KMS-11 (cell line): ENCODE results near the gene GREB1L.

ENCODE experiments used
- H2AFZ ChIP-seq: fragments of 200-600 bp; sonication (generic); 2 replicates; pipeline ENCODE4 v1.6.1; 2016; ENCODE audit warnings: antibody characterized with exemption, mixed run types, low read depth
- H3K27ac ChIP-seq: fragments of 200-600 bp; sonication (generic); 2 replicates; pipeline ENCODE4 v1.6.1; 2016; ENCODE audit warnings: mild to moderate bottlenecking, mixed run types
- H3K27me3 ChIP-seq: fragments of 200-600 bp; sonication (generic); 2 replicates; pipeline ENCODE4 v1.6.1; 2017; ENCODE audit warnings: mild to moderate bottlenecking, low read depth, mixed run types, moderate library complexity; ENCODE audit not compliant: insufficient read depth
- H3K36me3 ChIP-seq: fragments of 200-600 bp; sonication (generic); 2 replicates; pipeline ENCODE4 v1.6.1; 2017; ENCODE audit warnings: mild to moderate bottlenecking, mixed run types; ENCODE audit not compliant: insufficient read depth
- H3K4me1 ChIP-seq: fragments of 200-600 bp; sonication (generic); 2 replicates; pipeline ENCODE4 v1.6.1; 2016; ENCODE audit warnings: mild to moderate bottlenecking, low read depth, mixed run types; ENCODE audit not compliant: poor library complexity, severe bottlenecking
- H3K4me2 ChIP-seq: fragments of 200-600 bp; sonication (generic); 2 replicates; pipeline ENCODE4 v1.7.0; 2016; ENCODE audit warnings: mild to moderate bottlenecking, mixed run types
- H3K4me3 ChIP-seq: fragments of 200-600 bp; sonication (generic); IDR thresholded peaks from 2 replicates; pipeline ENCODE4 v1.6.1; 2017; ENCODE audit warnings: low read depth, low read length, mixed read lengths; ENCODE audit not compliant: insufficient read depth
- H3K79me2 ChIP-seq: fragments of 200-600 bp; sonication (generic); 2 replicates; pipeline ENCODE4 v1.6.1; 2016; ENCODE audit warnings: low read depth, mixed run types; ENCODE audit not compliant: insufficient read depth
- H3K9ac ChIP-seq: fragments of 200-600 bp; sonication (generic); 2 replicates; pipeline ENCODE4 v1.6.1; 2016; ENCODE audit warnings: mild to moderate bottlenecking, mixed run types
- H4K20me1 ChIP-seq: fragments of 200-600 bp; sonication (generic); 2 replicates; pipeline ENCODE4 v1.6.1; 2016; ENCODE audit warnings: mild to moderate bottlenecking, mixed run types; ENCODE audit not compliant: insufficient read depth
- TF ChIP-seq, protein P1 (sequence below): fragments of 200-600 bp; sonication (generic); conservative IDR thresholded peaks from 2 replicates; pipeline ENCODE4 v1.6.1; 2017; ENCODE audit warnings: low read depth, mild to moderate bottlenecking, antibody characterized with exemption, low read length, moderate library complexity, mixed read lengths

The GREB1L gene

DNA sequence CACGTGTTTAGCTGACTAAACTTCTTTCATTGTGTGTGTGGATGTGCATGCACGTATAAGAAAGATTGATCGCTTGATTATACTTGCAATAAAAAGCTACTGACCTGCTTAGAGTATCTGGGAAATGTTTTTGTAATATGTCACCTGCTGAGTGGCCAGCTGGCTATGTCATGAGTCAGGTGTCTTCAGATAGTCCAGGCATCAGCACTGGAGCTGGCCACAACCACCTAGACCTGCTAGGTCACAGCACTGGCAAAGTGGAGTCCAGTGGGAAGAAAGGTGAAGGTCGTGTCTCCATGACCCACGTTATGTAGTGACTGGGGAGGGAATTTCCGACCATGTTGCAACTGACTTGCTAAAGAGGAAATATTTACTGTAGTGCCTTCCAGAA, 211.5 kb downstream of the GREB1L start:
- Histone ChIP-seq H3K27me3 (no peaks in the 10 kb centered on the region), H3K4me1 (peaks cover 9% of the 10 kb centered on the region), H2AFZ (no peak overlapping the region), H4K20me1 (no peaks in the 10 kb centered on the region), H3K9ac (no peak overlapping the region), H3K36me3 (no peaks in the 10 kb centered on the region), H3K79me2 (no peaks in the 10 kb centered on the region), H3K4me2 (no peak overlapping the region), H3K4me3 (no peak overlapping the region), H3K27ac (no peak overlapping the region)
- TF ChIP-seq, protein P1, sequence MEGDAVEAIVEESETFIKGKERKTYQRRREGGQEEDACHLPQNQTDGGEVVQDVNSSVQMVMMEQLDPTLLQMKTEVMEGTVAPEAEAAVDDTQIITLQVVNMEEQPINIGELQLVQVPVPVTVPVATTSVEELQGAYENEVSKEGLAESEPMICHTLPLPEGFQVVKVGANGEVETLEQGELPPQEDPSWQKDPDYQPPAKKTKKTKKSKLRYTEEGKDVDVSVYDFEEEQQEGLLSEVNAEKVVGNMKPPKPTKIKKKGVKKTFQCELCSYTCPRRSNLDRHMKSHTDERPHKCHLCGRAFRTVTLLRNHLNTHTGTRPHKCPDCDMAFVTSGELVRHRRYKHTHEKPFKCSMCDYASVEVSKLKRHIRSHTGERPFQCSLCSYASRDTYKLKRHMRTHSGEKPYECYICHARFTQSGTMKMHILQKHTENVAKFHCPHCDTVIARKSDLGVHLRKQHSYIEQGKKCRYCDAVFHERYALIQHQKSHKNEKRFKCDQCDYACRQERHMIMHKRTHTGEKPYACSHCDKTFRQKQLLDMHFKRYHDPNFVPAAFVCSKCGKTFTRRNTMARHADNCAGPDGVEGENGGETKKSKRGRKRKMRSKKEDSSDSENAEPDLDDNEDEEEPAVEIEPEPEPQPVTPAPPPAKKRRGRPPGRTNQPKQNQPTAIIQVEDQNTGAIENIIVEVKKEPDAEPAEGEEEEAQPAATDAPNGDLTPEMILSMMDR, result no peak

DNA sequence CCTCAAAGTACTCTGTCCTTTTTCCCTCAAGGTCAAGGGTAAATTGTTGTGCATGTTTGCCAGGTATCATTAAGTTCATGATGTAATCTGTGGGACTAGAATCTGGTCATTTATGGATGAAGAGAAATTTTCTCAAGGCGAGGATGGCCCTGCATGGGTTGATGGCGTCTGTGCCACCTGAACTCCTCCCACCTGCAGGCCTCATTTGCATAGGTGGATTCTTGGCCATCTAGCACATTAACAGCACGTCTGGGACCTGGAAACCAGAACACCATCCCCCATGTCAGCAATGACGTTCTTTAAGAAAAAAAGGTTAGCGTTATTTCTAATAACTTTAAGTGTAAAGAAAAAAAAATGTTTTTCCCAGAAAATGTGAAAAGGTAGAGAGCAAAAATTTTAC, 212.7 kb downstream of the GREB1L start:
- Histone ChIP-seq H3K4me2 (no peak overlapping the region), H3K79me2 (no peaks in the 10 kb centered on the region), H3K9ac (no peak overlapping the region), H3K27me3 (no peaks in the 10 kb centered on the region), H3K4me1 (no peaks in the 10 kb centered on the region), H3K27ac (no peak overlapping the region), H2AFZ (no peak overlapping the region), H3K4me3 (no peak overlapping the region), H4K20me1 (no peaks in the 10 kb centered on the region), H3K36me3 (no peaks in the 10 kb centered on the region)
- TF ChIP-seq, protein P1, result no peak

DNA sequence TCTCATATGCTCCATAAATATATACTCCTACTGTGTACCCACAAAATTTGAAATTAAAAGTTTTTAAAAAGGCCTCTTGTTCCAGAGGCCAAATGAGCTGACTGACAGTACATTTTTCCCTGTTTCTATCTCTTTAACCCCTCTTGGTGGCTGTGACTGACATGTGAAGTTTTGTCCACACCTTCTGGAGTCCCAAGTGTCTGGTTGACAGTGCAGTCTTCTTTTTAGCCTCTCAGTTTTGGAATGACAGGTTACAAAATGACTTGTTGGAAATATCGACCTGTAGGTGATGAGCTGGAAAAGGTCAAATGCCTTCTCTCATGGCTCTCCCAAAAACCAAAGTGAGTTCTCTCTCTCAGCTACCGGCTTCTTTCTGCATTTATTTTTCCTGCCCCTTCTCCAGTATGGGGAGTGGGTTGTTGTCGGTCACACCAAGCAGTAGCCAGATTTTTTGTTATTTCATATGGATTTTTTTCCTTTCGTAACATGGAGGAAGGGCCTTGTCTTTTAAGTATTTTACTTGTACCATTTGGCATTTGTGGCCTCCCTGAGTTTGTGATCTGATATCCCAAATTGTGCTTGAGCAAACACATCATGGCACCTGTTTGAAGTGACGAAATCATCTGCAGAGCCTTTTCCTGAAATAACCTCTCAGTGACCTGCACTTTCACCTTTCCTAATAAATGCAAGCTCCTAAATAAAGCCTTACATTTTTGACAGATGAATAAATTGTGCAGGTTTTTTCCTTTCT, 214.6 kb downstream of the GREB1L start:
- Histone ChIP-seq H3K4me3 (no peak overlapping the region), H3K27ac (no peak overlapping the region), H3K4me2 (no peak overlapping the region), H3K79me2 (no peaks in the 10 kb centered on the region), H3K9ac (no peak overlapping the region), H3K4me1 (no peaks in the 10 kb centered on the region), H3K27me3 (no peaks in the 10 kb centered on the region), H4K20me1 (no peaks in the 10 kb centered on the region), H3K36me3 (no peaks in the 10 kb centered on the region), H2AFZ (no peak overlapping the region)
- TF ChIP-seq, protein P1, result no peak

DNA sequence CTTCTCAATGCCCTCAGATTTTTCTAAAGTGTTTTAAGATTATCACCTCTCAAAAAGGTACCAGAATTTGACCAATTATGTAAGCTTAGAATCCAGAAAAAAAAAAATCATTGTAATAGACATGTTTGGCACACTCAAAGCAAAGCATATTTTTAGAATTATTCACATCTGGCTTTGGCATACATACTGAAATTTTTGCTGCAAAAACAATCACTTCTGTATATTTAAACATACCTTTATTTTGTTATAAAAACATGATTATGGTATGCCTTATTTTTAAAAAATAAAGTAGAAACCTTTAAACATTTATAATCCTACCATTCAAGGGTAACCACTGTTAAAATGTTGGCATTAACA, 215.1 kb downstream of the GREB1L start:
- Histone ChIP-seq H3K36me3 (no peaks in the 10 kb centered on the region), H3K27me3 (no peaks in the 10 kb centered on the region), H3K4me3 (no peak overlapping the region), H4K20me1 (no peaks in the 10 kb centered on the region), H3K4me2 (no peak overlapping the region), H2AFZ (no peak overlapping the region), H3K4me1 (no peaks in the 10 kb centered on the region), H3K9ac (no peak overlapping the region), H3K79me2 (no peaks in the 10 kb centered on the region), H3K27ac (no peak overlapping the region)
- TF ChIP-seq, protein P1, result no peak
